HepG2 (cell line): ENCODE results near the gene GIPC1. TPM values are rescaled to one million over a fixed set of nuclear protein-coding genes. Genes with fewer than 3 reads are reported as not detected.
A peak's percentile ranks its signal among the peaks of the same experiment; 100 is the strongest.

Experiments
- DPF2 ChIP-seq: sonication (generic); formaldehyde crosslinking; IDR thresholded peaks from 2 replicates; pipeline ENCODE4 v1.4.0; 2020; ENCODE audit warnings: mild to moderate bottlenecking, low read depth, missing genetic modification reagents, borderline replicate concordance
- EHMT2 ChIP-seq: fragments of 200-600 bp; sonication (generic); IDR thresholded peaks from 2 replicates; pipeline ENCODE4 v1.7.0; 2017; ENCODE audit warnings: antibody characterized with exemption, low read depth, low read length, borderline replicate concordance
- ELF3 ChIP-seq: IDR thresholded peaks from 2 replicates; pipeline ENCODE4 v1.6.1; 2016; ENCODE audit warnings: missing genetic modification reagents, missing compliant biosample characterization
- HBP1 ChIP-seq: IDR thresholded peaks from 2 replicates; pipeline ENCODE4 v1.6.1; 2016; ENCODE audit warnings: low read depth, control low read depth
- NFE2L2 ChIP-seq: fragments of 150-350 bp; IDR thresholded peaks from 2 replicates; pipeline ENCODE4 v1.6.1; 2014; ENCODE audit warnings: low read length
- NKX3-1 ChIP-seq: sonication (generic); formaldehyde crosslinking; IDR thresholded peaks from 2 replicates; pipeline ENCODE4 v1.5.0; 2020; ENCODE audit warnings: missing genetic modification reagents
- NR2F2 ChIP-seq: IDR thresholded peaks from 2 replicates; pipeline ENCODE4 v1.6.1; 2012; ENCODE audit warnings: low read depth, inconsistent platforms, borderline replicate concordance
- RFXAP ChIP-seq: sonication (generic); formaldehyde crosslinking; IDR thresholded peaks from 2 replicates; pipeline ENCODE4 v1.4.0; 2020; ENCODE audit warnings: missing genetic modification reagents, borderline replicate concordance
- SIN3B ChIP-seq: fragments of 150-350 bp; IDR thresholded peaks from 2 replicates; pipeline ENCODE4 v1.6.1; 2014; ENCODE audit warnings: low read length
- SMAD3 ChIP-seq: sonication (generic); formaldehyde crosslinking; IDR thresholded peaks from 2 replicates; pipeline ENCODE4 v1.4.0; 2020; ENCODE audit warnings: missing genetic modification reagents
- STAG1 ChIP-seq: sonication (generic); formaldehyde crosslinking; IDR thresholded peaks from 2 replicates; pipeline ENCODE4 v1.4.0; 2020; ENCODE audit warnings: missing genetic modification reagents
- THAP11 ChIP-seq: IDR thresholded peaks from 2 replicates; pipeline ENCODE4 v1.6.1; 2016; ENCODE audit warnings: missing biosample characterization, missing genetic modification reagents
- U2AF1 ChIP-seq: fragments of 200-400 bp; formaldehyde crosslinking; optimal IDR thresholded peaks from 2 replicates; pipeline ENCODE3; 2017; ENCODE audit warnings: mild to moderate bottlenecking, low read depth, low read length
- ZBTB21 ChIP-seq: sonication (generic); formaldehyde crosslinking; IDR thresholded peaks from 2 replicates; pipeline ENCODE4 v1.4.0; 2020; ENCODE audit warnings: missing genetic modification reagents
- ZNF567 ChIP-seq: sonication (generic); formaldehyde crosslinking; IDR thresholded peaks from 2 replicates; pipeline ENCODE4 v1.8.1; 2023; ENCODE audit warnings: mild to moderate bottlenecking, missing genetic modification reagents, borderline replicate concordance
- ZNF710 ChIP-seq: sonication (generic); formaldehyde crosslinking; IDR thresholded peaks from 2 replicates; pipeline ENCODE4 v1.5.0; 2020; ENCODE audit warnings: mild to moderate bottlenecking, missing genetic modification reagents, borderline replicate concordance
- ZNF75D ChIP-seq: sonication (generic); formaldehyde crosslinking; IDR thresholded peaks from 2 replicates; pipeline ENCODE4 v1.8.1; 2023; ENCODE audit warnings: missing genetic modification reagents, mild to moderate bottlenecking, borderline replicate concordance
- polyA plus RNA-seq, 8 experiments: library from polyadenylated mRNA; depleted of rRNA in 3 of 8; stranded (reverse) in 7 of 8; unstranded in 1 of 8; fragments of >200 nt; fragmentation: Illumina TruSeq in 4 of 8; extraction: Trizol in 4 of 8; gene quantifications; 2 replicates each; pipeline versions ENCODE4 v1.2.1 to v1.2.3, GENCODE V29; 2011 to 2016; ENCODE audit warnings: low read depth in 4 of 8, missing spikeins in 1 of 8, mixed read lengths in 1 of 8; ENCODE audit not compliant: insufficient read depth in 1 of 8
- total RNA-seq, 5 experiments: library from RNA; depleted of rRNA; stranded (reverse); fragments of >200 nt; fragmentation: Illumina TruSeq; extraction: Trizol; gene quantifications; 2 replicates each; pipeline ENCODE4 v1.2.3, GENCODE V29; 2016; ENCODE audit warnings: low read depth in 1 of 5
- TF ChIP-seq, protein P1 (sequence below): sonication (generic); formaldehyde crosslinking; IDR thresholded peaks from 2 replicates; pipeline ENCODE4 v1.8.0; 2023; ENCODE audit warnings: mild to moderate bottlenecking, missing genetic modification reagents
- TF ChIP-seq, protein P2 (sequence below): sonication (generic); formaldehyde crosslinking; IDR thresholded peaks from 2 replicates; pipeline ENCODE4 v1.4.0; 2020; ENCODE audit warnings: missing genetic modification reagents
- TF ChIP-seq, protein P3 (sequence below): sonication (generic); formaldehyde crosslinking; IDR thresholded peaks from 2 replicates; pipeline ENCODE4 v1.4.0; 2020; ENCODE audit warnings: mild to moderate bottlenecking, missing genetic modification reagents

GIPC1 gene
- total and polyA plus RNA-seq, 2 of the 13 experiments (the other 11 are each of a cell fraction or from before 2014, with no cell fraction given), result 27.1 to 48.1 TPM

DNA sequence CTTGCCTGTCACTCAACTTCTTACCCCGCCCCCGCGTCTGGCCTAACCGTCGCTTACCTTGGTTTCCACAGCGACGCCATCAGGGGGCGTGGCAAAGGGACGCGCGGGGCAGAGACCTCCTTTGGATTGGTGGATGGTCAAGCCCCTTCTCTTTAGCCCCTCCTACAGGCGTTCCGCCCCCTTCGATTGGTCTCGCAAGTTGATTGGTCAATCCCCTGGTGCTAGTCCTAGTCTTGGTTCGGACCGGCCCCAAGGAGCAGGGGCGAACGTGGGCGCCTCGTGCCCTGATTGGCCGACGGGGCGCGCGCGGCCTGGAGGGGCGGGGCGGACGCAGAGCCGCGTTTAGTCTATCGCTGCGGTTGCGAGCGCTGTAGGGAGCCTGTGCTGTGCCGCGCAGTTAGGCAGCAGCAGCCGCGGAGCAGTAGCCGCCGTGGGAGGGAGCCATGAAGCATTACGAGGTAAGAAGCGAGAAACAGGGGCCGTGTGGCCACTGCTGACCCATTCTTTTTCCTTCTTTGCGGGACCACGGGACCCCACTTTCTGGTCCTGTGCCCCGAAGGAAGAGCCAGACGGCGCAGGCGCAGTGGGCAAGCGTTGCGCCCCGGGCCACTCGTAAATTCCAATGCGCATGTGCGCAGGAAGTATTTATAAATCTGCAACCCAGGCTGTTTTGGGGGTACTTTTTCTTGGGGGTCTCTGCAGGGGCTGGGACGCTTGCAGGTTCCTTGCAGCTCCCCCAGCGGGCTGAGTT, 33.5 kb upstream of the GIPC1 start, which contains the start of gene TECR (continued):
- TF ChIP-seq HBP1, result no peak; the same call in 1 of the 2 replicates
- no peak for TF ChIP-seq NR2F2
- no peak for TF ChIP-seq DPF2 (CRISPR knock-in tag)
- TF ChIP-seq ZNF567 (CRISPR knock-in tag), result no peak
- TF ChIP-seq THAP11 (CRISPR knock-in tag), result peak; percentile 70; the same call in 1 of the 2 replicates
- no peak for TF ChIP-seq SIN3B
- no peak for TF ChIP-seq U2AF1
- peak; percentile 77 for TF ChIP-seq RFXAP (CRISPR knock-in tag)
- TF ChIP-seq ZNF75D (CRISPR knock-in tag), result no peak
- no peak for TF ChIP-seq NFE2L2
- no peak for TF ChIP-seq STAG1 (CRISPR knock-in tag)
- no peak for TF ChIP-seq ELF3 (CRISPR knock-in tag)
- TF ChIP-seq, protein P1, sequence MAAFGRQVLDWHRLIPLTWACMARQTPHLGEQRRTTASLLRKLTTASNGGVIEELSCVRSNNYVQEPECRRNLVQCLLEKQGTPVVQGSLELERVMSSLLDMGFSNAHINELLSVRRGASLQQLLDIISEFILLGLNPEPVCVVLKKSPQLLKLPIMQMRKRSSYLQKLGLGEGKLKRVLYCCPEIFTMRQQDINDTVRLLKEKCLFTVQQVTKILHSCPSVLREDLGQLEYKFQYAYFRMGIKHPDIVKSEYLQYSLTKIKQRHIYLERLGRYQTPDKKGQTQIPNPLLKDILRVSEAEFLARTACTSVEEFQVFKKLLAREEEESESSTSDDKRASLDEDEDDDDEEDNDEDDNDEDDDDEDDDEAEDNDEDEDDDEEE (CRISPR knock-in tag), result no peak
- TF ChIP-seq EHMT2, result no peak
- TF ChIP-seq ZBTB21 (CRISPR knock-in tag), result no peak
- 0 out of 2 replicates have a peak, but pooled peaks have one; percentile 59 for TF ChIP-seq ZNF710
- TF ChIP-seq SMAD3 (CRISPR knock-in tag), result peak; percentile 43; the same call in 1 of the 2 replicates
- no peak; the same call in 1 of the 2 replicates for TF ChIP-seq NKX3-1 (CRISPR knock-in tag)
- TF ChIP-seq, protein P2, sequence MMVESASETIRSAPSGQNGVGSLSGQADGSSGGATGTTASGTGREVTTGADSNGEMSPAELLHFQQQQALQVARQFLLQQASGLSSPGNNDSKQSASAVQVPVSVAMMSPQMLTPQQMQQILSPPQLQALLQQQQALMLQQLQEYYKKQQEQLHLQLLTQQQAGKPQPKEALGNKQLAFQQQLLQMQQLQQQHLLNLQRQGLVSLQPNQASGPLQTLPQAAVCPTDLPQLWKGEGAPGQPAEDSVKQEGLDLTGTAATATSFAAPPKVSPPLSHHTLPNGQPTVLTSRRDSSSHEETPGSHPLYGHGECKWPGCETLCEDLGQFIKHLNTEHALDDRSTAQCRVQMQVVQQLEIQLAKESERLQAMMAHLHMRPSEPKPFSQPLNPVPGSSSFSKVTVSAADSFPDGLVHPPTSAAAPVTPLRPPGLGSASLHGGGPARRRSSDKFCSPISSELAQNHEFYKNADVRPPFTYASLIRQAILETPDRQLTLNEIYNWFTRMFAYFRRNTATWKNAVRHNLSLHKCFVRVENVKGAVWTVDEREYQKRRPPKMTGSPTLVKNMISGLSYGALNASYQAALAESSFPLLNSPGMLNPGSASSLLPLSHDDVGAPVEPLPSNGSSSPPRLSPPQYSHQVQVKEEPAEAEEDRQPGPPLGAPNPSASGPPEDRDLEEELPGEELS, result no peak
- TF ChIP-seq, protein P3, sequence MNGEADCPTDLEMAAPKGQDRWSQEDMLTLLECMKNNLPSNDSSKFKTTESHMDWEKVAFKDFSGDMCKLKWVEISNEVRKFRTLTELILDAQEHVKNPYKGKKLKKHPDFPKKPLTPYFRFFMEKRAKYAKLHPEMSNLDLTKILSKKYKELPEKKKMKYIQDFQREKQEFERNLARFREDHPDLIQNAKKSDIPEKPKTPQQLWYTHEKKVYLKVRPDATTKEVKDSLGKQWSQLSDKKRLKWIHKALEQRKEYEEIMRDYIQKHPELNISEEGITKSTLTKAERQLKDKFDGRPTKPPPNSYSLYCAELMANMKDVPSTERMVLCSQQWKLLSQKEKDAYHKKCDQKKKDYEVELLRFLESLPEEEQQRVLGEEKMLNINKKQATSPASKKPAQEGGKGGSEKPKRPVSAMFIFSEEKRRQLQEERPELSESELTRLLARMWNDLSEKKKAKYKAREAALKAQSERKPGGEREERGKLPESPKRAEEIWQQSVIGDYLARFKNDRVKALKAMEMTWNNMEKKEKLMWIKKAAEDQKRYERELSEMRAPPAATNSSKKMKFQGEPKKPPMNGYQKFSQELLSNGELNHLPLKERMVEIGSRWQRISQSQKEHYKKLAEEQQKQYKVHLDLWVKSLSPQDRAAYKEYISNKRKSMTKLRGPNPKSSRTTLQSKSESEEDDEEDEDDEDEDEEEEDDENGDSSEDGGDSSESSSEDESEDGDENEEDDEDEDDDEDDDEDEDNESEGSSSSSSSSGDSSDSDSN (CRISPR knock-in tag), result peak; percentile 55; the same call in 1 of the 2 replicates
